Bronchial epithelial cell (primary cell): ENCODE data around the gene CGNL1. TPM values are rescaled to one million over a fixed set of nuclear protein-coding genes. Genes with fewer than 3 reads are reported as not detected.

ENCODE experiments used
- DNase-seq: peaks from one replicate; pipeline ENCODE4 v3.0.0-alpha.2; 2010; ENCODE audit warnings: low read depth
- FAIRE-seq: peaks from 2 replicates; lab custom pipeline; 2011; peaks lifted over from hg19 to GRCh38; lab: Jason Lieb, UNC
- H3K27me3 ChIP-seq: 2 replicates; pipeline ENCODE4 v1.5.1; 2011; ENCODE audit warnings: low read length; ENCODE audit not compliant: control insufficient read depth, insufficient read depth
- H3K36me3 ChIP-seq: 2 replicates; pipeline ENCODE4 v1.5.1; 2011; ENCODE audit warnings: low read length; ENCODE audit not compliant: control insufficient read depth, insufficient read depth
- H3K4me3 ChIP-seq: 2 replicates; pipeline ENCODE4 v1.5.1; 2011; ENCODE audit warnings: mild to moderate bottlenecking, low read depth, low read length, control low read depth
- CTCF ChIP-seq: IDR thresholded peaks from 2 replicates; pipeline ENCODE4 v1.5.1; 2011; ENCODE audit warnings: mild to moderate bottlenecking, moderate library complexity, low read length, control low read depth, inconsistent platforms; ENCODE audit not compliant: insufficient read depth, severe bottlenecking
- total RNA-seq: library from RNA; depleted of rRNA; stranded (reverse); fragments of >200 nt; gene quantifications from 2 replicates; pipeline ENCODE4 v1.2.1, GENCODE V29; 2014

Gene CGNL1
- total RNA-seq, 1 donor from 2014 or later = 0.53 TPM

GRCh38 chr15:57358571-57358970 is 17.7 kb upstream of the CGNL1 start:
- Histone ChIP-seq H3K36me3 (no peaks in the 10 kb centered on the region), H3K4me3 (no peak overlapping the region), H3K27me3 (no peaks in the 10 kb centered on the region)
- FAIRE-seq = no peak
- no peak for DNase-seq
- TF ChIP-seq CTCF = no peak

GRCh38 chr15:57363661-57364060 is 12.6 kb upstream of the CGNL1 start:
- no peak for TF ChIP-seq CTCF
- Histone ChIP-seq H3K27me3 (no peaks in the 10 kb centered on the region), H3K4me3 (no peak overlapping the region), H3K36me3 (no peaks in the 10 kb centered on the region)
- DNase-seq (no peak), FAIRE-seq (no peak)

- no peaks in the 10 kb centered on the region for H3K27me3 ChIP-seq
- FAIRE-seq = no peak
- no peak overlapping the region for H3K4me3 ChIP-seq
- TF ChIP-seq CTCF = no peak
- DNase-seq = no peak
- H3K36me3 ChIP-seq = no peaks in the 10 kb centered on the region
Observed at GRCh38 chr15:57364282-57365007, 11.9 kb upstream of the CGNL1 start.

- no peak for TF ChIP-seq CTCF
- Histone ChIP-seq H3K27me3 (no peaks in the 10 kb centered on the region), H3K4me3 (no peak overlapping the region), H3K36me3 (no peaks in the 10 kb centered on the region)
- FAIRE-seq = no peak
- peak; percentile 21 for DNase-seq
Observed at GRCh38 chr15:57367556-57367955, 8.7 kb upstream of the CGNL1 start.

GRCh38 chr15:57370929-57371328 is 5.4 kb upstream of the CGNL1 start:
- no peaks in the 10 kb centered on the region for H3K36me3 ChIP-seq
- peaks cover 4% of the 10 kb centered on the region for H3K27me3 ChIP-seq
- FAIRE-seq (no peak), DNase-seq (peak; percentile 17)
- no peak overlapping the region for H3K4me3 ChIP-seq
- no peak for TF ChIP-seq CTCF
